OCI-LY1 (cell line): ENCODE measurements around the gene MARCHF5.

ENCODE experiments used
- EZH2 ChIP-seq: fragments of 200-600 bp; sonication (generic), shearing (Covaris generic); IDR thresholded peaks from 2 replicates; pipeline ENCODE4 v1.8.0; 2017; ENCODE audit warnings: borderline replicate concordance, mixed run types, mild to moderate bottlenecking, antibody characterized with exemption, low read length, moderate library complexity, mixed read lengths
- TF ChIP-seq, protein P1 (sequence below): fragments of 200-600 bp; sonication (generic), shearing (Covaris generic); IDR thresholded peaks from 2 replicates; pipeline ENCODE4 v1.5.1; 2017; ENCODE audit warnings: mild to moderate bottlenecking, antibody characterized with exemption, low read length, moderate library complexity, mixed read lengths

- TF ChIP-seq, protein P1, sequence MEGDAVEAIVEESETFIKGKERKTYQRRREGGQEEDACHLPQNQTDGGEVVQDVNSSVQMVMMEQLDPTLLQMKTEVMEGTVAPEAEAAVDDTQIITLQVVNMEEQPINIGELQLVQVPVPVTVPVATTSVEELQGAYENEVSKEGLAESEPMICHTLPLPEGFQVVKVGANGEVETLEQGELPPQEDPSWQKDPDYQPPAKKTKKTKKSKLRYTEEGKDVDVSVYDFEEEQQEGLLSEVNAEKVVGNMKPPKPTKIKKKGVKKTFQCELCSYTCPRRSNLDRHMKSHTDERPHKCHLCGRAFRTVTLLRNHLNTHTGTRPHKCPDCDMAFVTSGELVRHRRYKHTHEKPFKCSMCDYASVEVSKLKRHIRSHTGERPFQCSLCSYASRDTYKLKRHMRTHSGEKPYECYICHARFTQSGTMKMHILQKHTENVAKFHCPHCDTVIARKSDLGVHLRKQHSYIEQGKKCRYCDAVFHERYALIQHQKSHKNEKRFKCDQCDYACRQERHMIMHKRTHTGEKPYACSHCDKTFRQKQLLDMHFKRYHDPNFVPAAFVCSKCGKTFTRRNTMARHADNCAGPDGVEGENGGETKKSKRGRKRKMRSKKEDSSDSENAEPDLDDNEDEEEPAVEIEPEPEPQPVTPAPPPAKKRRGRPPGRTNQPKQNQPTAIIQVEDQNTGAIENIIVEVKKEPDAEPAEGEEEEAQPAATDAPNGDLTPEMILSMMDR, result no peak
- no peak for TF ChIP-seq EZH2
Observed at GRCh38 chr10:92384741-92385140, 93.8 kb downstream of the MARCHF5 start.
